Measurements from ENCODE around the gene MAGI1. TPM values are rescaled to one million over a fixed set of nuclear protein-coding genes. Genes with fewer than 3 reads are reported as not detected.
"Not testable (repeated sequence)": the region's sequence is repeated elsewhere in the genome, so short reads cannot be mapped to it uniquely, and the experiment has no call there.

The MAGI1 gene
- total RNA-seq, 2 experiments from 2014 or later: 0.21 to 0.24 TPM

DNA sequence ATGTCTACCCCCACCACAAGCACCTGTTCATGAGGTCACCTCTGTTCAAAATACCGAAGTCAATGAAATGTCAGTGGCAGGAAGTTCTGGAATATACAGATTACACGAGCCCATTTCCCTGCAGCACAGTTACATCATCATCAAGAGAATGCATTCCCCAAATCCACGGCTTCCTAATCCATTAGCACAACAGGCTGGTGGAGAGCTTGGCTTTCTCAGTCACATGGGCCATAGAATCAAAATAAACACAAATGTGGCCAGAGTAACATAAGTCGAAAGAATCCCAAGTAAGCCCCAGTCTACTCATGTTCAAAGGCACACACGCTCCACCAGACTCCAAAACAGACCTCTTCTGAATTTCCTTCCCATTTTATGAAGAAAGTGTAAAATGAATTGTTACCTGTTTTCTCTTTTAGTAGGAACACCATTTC is 419.3 kb downstream of the MAGI1 start:
- Mint-ChIP-seq H3K27me3 (no peaks in the 10 kb centered on the region), H3K4me3 (no peak overlapping the region), H3K36me3 (no peaks in the 10 kb centered on the region), H3K4me1 (ENCODE audit: low read depth) (no peaks in the 10 kb centered on the region), H3K27ac (no peak overlapping the region), H3K9me3 (no peaks in the 10 kb centered on the region)
- CTCF ChIA-PET: no interaction called here
- no peak for DNase-seq
- intact Hi-C loops (cut with micrococcal nuclease): no loop called here
- POLR2A ChIA-PET: no interaction called here

DNA sequence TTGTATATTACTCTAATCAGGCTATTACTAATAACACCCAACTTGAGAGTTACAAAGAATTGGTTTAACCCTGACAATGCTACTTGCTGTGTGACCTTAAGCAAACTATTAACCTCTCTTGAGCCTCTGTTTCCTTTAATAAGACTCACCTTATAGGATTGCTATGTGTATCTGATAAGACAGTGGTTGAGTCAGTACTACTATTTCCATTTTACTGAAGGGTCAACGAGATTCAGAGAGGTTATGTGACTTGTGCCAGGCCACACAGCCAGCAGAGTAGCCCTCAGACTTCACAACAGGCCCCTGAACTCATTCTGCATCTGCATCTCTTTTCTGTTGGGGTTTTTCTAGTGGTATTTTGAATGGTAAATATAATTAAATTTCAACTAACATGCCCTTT is 420.1 kb downstream of the MAGI1 start:
- Mint-ChIP-seq H3K36me3 (no peaks in the 10 kb centered on the region), H3K9me3 (no peaks in the 10 kb centered on the region), H3K4me1 (ENCODE audit: low read depth) (no peaks in the 10 kb centered on the region), H3K4me3 (no peak overlapping the region), H3K27ac (no peak overlapping the region), H3K27me3 (no peaks in the 10 kb centered on the region)
- intact Hi-C loops (cut with micrococcal nuclease): no loop called here
- ChIA-PET POLR2A (no interaction called here), CTCF (no interaction called here)
- no peak for DNase-seq

DNA sequence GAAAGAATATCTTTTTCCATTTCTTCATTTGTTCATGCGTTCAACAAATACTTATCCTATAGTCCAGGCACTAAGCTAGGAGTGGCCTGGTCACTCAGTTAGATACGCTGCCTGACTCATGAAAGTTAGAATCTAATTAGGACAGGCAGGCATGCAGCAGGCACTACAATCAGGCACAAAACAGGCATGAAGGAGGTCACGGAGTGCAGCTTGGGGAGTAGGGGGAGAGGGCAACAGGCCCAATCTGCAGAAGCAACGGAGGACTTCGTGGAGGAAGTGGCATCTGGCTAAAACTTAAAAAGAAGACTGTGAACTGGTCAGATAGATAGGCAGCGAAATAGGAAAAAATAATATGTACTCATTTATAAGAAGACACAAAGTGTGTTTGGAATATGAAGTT is 420.9 kb downstream of the MAGI1 start:
- Mint-ChIP-seq H3K27ac (no peak overlapping the region), H3K4me1 (ENCODE audit: low read depth) (no peaks in the 10 kb centered on the region), H3K36me3 (no peaks in the 10 kb centered on the region), H3K9me3 (no peaks in the 10 kb centered on the region), H3K4me3 (no peak overlapping the region), H3K27me3 (no peaks in the 10 kb centered on the region)
- DNase-seq: no peak
- ChIA-PET CTCF (no interaction called here), POLR2A (no interaction called here)
- intact Hi-C loops (cut with micrococcal nuclease): no loop called here

DNA sequence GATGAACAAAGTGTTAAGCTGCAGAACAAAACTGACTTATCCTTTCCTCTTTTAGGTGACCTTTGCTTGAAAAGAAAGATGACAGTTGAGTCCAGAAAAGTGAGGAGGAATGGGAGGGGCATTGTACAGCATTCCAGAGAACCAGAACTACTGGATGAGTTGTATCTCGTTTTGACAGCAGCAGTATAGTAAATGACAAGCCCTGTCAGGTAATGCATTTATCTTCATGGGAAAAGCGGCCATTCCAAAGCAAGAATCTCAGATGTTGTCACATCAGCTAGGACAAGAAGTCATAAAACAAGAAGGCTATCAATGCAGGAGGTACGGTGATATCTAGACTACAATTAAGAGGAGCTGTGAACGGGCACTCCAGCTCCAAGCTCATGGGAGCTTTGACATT is 421.5 kb downstream of the MAGI1 start:
- H3K27me3 Mint-ChIP-seq: no peaks in the 10 kb centered on the region
- no peaks in the 10 kb centered on the region for H3K9me3 Mint-ChIP-seq
- no peak for DNase-seq
- intact Hi-C loops (cut with micrococcal nuclease): no loop called here
- no peaks in the 10 kb centered on the region for H3K4me1 Mint-ChIP-seq (ENCODE audit: low read depth)
- no peak overlapping the region for H3K27ac Mint-ChIP-seq
- no peaks in the 10 kb centered on the region for H3K36me3 Mint-ChIP-seq
- CTCF ChIA-PET: no interaction called here
- H3K4me3 Mint-ChIP-seq: no peak overlapping the region
- POLR2A ChIA-PET: no interaction called here

DNA sequence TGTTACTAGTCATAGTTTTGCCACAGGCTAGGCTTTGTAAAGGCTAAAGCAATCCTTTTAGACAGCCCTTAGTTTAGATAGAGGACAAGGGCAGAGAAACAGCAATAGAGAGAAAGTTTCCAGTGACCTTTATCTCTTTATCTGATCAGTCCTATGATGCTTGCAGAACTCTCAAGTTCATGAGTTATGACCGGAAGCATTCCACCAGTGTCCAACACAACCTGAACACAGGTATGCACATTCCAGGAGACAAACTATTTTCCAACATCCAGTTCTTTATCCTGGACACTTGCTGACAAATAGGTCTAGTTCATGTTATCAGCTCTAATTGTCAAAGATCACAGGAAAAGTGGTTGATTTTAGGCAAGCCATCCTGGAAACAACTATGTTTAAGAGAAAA is 422.2 kb downstream of the MAGI1 start:
- H3K4me1 Mint-ChIP-seq (ENCODE audit: low read depth): no peaks in the 10 kb centered on the region

DNA sequence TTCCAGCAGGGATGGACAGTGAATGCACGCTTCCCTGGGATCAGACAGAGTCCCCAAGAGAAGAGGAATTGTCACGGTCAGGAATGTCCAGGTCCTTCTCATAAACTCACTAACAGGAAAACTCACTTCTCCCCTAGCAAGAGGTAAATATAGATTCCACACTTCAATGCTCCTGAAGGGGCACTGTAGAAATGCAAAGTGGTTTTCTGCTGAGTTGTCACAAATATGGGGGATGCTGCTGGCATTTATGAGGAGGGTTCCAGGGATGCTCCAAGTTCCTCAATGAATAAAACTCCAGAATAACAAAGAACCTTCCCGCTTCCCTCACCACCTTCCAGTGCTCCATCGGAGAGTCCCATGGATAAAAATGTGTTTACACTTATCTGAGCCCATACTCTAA is 423.4 kb downstream of the MAGI1 start:
- DNase-seq: no peak
- CTCF ChIA-PET: no interaction called here
- no peaks in the 10 kb centered on the region for H3K4me1 Mint-ChIP-seq (ENCODE audit: low read depth)
- POLR2A ChIA-PET: no interaction called here
- intact Hi-C loops (cut with micrococcal nuclease): no loop called here
- H3K27ac Mint-ChIP-seq: no peak overlapping the region
- H3K27me3 Mint-ChIP-seq: no peaks in the 10 kb centered on the region
- no peak overlapping the region for H3K4me3 Mint-ChIP-seq
- no peaks in the 10 kb centered on the region for H3K9me3 Mint-ChIP-seq
- H3K36me3 Mint-ChIP-seq: no peaks in the 10 kb centered on the region

More for the DNA sequence above, 422.2 kb downstream of the MAGI1 start:
- intact Hi-C loops (cut with micrococcal nuclease): no loop called here
- CTCF ChIA-PET: no interaction called here
- POLR2A ChIA-PET: no interaction called here
- H3K36me3 Mint-ChIP-seq: no peaks in the 10 kb centered on the region
- no peaks in the 10 kb centered on the region for H3K9me3 Mint-ChIP-seq
- H3K4me3 Mint-ChIP-seq: no peak overlapping the region
- DNase-seq: no peak
- no peaks in the 10 kb centered on the region for H3K27me3 Mint-ChIP-seq
- H3K27ac Mint-ChIP-seq: no peak overlapping the region

DNA sequence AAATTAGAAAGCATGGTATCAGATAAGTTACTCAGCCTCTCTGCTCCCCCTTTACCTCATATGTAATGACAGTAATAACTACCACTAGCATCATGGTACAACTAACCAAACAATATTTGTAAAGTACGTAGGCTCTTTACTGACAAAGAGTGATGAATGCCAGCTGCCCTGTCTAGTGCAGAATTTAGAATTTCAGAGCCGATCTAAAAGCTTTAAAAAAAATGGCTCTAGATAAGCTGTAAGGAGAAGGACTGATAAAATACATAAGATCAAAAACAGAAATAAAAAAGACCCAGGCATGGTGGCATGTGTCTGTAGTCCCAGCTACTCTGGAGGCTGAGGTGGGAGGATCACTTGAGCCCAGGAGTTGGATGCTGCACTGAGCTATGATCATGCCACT is 424.1 kb downstream of the MAGI1 start:
- H3K4me1 Mint-ChIP-seq (ENCODE audit: low read depth): no peaks in the 10 kb centered on the region
- H3K4me3 Mint-ChIP-seq: no peak overlapping the region
- H3K9me3 Mint-ChIP-seq: no peaks in the 10 kb centered on the region
- DNase-seq: no peak
- H3K27ac Mint-ChIP-seq: no peak overlapping the region
- CTCF ChIA-PET: no interaction called here
- H3K27me3 Mint-ChIP-seq: no peaks in the 10 kb centered on the region
- intact Hi-C loops (cut with micrococcal nuclease): no loop called here
- H3K36me3 Mint-ChIP-seq: no peaks in the 10 kb centered on the region
- POLR2A ChIA-PET: no interaction called here

DNA sequence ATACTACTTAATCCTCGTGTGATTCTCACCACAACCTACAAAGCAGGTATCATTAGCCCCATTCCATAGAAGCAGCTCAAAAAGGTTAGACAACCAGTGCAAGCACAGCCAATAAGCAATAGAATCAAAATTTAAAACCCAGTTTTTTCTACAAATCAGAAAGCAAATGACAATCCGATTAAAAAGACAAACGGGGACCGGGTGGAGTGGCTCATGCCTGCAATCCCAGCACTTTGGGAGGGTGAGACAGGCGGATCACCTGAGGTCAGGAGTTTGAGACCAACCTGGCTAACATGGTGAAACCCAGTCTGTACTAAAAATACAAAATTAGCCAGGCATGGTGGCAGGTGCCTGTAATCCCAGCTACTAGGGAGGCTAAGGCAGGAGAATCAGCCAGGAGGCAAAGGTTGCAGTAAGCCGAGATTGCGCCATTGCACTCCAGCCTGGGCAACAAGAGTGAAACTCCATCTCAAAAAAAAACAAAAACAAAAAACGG is 430.7 kb downstream of the MAGI1 start:
- intact Hi-C loops (cut with micrococcal nuclease); CTCF ChIA-PET; H3K36me3 Mint-ChIP-seq: not testable (repeated sequence)

DNA sequence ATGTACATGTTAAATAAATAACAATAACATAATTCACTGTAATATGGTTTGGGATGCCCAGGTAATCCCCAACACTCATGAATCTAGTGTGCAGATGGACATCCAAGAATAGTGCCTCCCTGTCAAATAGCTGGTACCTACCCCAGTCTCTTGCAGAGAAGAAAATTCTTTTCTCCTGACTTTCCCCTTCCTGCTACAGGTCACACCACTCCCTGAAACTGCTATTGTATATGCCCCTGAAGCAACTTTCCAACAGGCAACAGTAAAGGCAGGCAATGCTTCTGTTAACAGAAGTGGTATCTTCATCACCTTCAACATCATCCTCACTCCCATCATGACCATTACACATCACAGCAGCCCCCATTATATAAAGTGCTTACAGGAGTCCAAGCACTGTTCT is 431.6 kb downstream of the MAGI1 start:
- Mint-ChIP-seq H3K27ac (no peak overlapping the region), H3K36me3 (no peaks in the 10 kb centered on the region), H3K4me1 (ENCODE audit: low read depth) (no peaks in the 10 kb centered on the region), H3K4me3 (no peak overlapping the region), H3K27me3 (no peaks in the 10 kb centered on the region), H3K9me3 (no peaks in the 10 kb centered on the region)
- ChIA-PET CTCF (no interaction called here), POLR2A (no interaction called here)
- DNase-seq: no peak
- intact Hi-C loops (cut with micrococcal nuclease): no loop called here

More for the DNA sequence above, 430.7 kb downstream of the MAGI1 start:
- H3K9me3 Mint-ChIP-seq; H3K4me3 Mint-ChIP-seq; DNase-seq; H3K4me1 Mint-ChIP-seq (ENCODE audit: low read depth); POLR2A ChIA-PET; H3K27me3 Mint-ChIP-seq; H3K27ac Mint-ChIP-seq: not testable (repeated sequence)

DNA sequence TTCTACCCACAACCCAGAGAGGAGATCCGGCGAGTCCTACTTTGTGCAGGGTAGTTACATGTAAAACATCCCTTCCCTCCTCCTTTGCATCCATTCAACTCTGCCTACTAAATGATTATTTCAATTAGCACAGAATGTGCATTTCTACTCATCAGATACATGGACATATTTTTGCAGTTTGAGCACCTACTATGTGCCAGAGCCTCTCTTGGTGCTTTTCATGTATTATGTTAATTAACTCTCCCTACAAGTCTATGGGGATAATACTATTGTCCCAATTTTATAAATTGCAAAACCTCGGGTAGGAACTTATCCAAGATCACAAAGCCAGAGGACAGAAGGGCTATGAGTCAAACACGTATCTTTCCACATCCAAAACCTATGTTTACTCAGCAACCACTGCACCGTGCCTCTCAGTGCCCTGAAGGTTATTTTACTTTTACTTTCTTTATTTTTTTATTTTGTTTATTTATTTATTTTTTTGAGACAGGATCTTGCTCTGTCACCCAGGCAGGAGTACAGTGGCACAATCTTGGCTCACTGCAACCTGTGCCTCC is 432.8 kb downstream of the MAGI1 start:
- intact Hi-C loops (cut with micrococcal nuclease): no loop called here
- H3K27ac Mint-ChIP-seq: no peak overlapping the region
- H3K27me3 Mint-ChIP-seq: no peaks in the 10 kb centered on the region
- H3K4me1 Mint-ChIP-seq (ENCODE audit: low read depth): no peaks in the 10 kb centered on the region
- DNase-seq: no peak
- H3K9me3 Mint-ChIP-seq: no peaks in the 10 kb centered on the region
- ChIA-PET POLR2A (no interaction called here), CTCF (no interaction called here)
- no peaks in the 10 kb centered on the region for H3K36me3 Mint-ChIP-seq
- H3K4me3 Mint-ChIP-seq: no peak overlapping the region

DNA sequence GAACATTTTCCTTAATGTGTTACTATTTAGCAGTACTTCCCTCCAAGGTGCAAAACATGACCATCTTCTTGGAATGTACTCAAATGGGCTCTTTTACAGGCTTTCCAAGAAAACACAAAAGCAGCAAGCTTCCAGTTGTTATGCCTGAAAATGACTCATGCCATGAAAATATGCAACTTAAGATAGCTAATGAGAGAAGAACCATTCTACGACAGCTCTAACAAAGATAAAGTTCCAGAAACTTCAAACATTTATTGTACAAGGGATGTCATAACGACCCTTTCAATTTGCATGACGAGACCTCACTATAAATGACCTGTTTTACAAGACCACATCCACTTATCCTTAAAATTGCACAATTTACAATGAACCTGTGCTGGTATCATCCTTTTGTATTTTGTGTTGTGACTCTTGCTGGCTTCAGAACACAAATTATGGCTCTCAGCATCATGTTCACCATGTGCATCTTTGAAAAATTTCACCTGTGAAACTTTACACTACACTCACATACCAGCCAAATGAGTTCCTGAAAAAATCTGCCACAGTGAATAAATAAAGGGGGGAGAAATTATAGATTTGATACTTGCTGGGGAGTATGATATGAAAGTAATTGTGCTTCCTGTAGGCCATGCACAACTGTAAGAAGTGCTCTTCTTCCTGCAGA is 433.7 kb downstream of the MAGI1 start:
- H3K27ac Mint-ChIP-seq: no peak overlapping the region
- H3K9me3 Mint-ChIP-seq: no peaks in the 10 kb centered on the region
- H3K27me3 Mint-ChIP-seq: no peaks in the 10 kb centered on the region
- CTCF ChIA-PET: no interaction called here
- no peak overlapping the region for H3K4me3 Mint-ChIP-seq
- no peaks in the 10 kb centered on the region for H3K36me3 Mint-ChIP-seq
- H3K4me1 Mint-ChIP-seq (ENCODE audit: low read depth): no peaks in the 10 kb centered on the region
- no peak for DNase-seq
- intact Hi-C loops (cut with micrococcal nuclease): no loop called here
- POLR2A ChIA-PET: no interaction called here

DNA sequence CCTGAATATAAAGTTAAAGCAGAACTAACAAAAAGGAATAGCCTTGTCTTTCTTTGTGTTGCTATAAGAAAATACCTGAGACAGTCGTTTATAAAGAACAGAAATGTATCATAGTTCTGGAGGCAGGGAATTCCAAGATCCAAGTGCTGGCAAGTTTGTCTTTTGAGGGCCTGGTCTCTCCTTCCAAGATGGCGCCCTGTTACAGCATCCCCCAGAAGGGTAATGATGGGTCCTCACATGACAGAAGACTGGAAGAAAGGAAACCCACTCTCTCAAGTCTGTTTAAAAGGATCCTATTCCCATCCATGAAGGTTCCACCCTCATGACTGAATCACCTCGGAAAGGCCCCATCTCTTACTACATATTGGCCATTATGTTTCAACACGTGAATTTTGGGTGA is 435.1 kb downstream of the MAGI1 start:
- no peaks in the 10 kb centered on the region for H3K9me3 Mint-ChIP-seq
- POLR2A ChIA-PET: no interaction called here
- no peaks in the 10 kb centered on the region for H3K4me1 Mint-ChIP-seq (ENCODE audit: low read depth)
- DNase-seq: no peak
- intact Hi-C loops (cut with micrococcal nuclease): no loop called here
- no peak overlapping the region for H3K4me3 Mint-ChIP-seq
- H3K36me3 Mint-ChIP-seq: no peaks in the 10 kb centered on the region
- no peaks in the 10 kb centered on the region for H3K27me3 Mint-ChIP-seq
- H3K27ac Mint-ChIP-seq: no peak overlapping the region
- CTCF ChIA-PET: no interaction called here

DNA sequence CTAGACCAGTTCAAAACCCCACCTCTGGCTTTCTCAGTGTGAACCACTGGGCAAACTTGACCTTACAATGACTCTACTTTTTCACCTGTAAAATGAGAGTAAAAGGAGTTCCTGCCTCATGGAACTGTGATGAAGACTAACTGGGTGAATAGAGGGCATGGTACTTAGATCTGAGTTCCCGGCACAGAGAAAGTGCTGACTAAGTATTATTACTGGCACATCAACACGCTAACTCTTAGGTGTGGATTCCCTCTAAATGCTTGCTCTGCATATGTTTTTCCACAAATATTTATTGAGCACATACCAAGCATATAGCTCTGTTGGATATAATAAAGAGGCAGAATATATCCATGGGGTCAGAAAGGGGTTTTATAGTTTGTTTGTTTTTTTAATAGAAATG is 437.8 kb downstream of the MAGI1 start:
- Mint-ChIP-seq H3K36me3 (no peaks in the 10 kb centered on the region), H3K9me3 (no peaks in the 10 kb centered on the region), H3K27me3 (peaks cover 6% of the 10 kb centered on the region), H3K4me3 (no peak overlapping the region), H3K4me1 (ENCODE audit: low read depth) (no peaks in the 10 kb centered on the region), H3K27ac (no peak overlapping the region)
- intact Hi-C loops (cut with micrococcal nuclease): no loop called here
- no peak for DNase-seq
- ChIA-PET POLR2A (no interaction called here), CTCF (no interaction called here)

Measured in activated CD4-positive, alpha-beta memory T cell treated with anti-CD3 and anti-CD28 coated beads for 36 hours (primary cell).